Lower lobe of right lung (tissue), 2 donors: ENCODE measurements around the gene C12orf50. TPM values are rescaled to one million over a fixed set of nuclear protein-coding genes. Genes with fewer than 3 reads are reported as not detected.

ENCODE experiments used
- ATAC-seq, 2 donors: fragments of 200-7000 bp; cut with Tn5 transposase; one replicate each; pipeline ENCODE4 v1.9.1; 2020 to 2022; ENCODE audit warnings: mild to moderate bottlenecking in 2 of 2, moderate library complexity in 2 of 2
- DNase-seq: peaks from one replicate; pipeline ENCODE4 v3.0.0-alpha.2; 2020
- H3K27ac ChIP-seq: fragments of 200-600 bp; one replicate; pipeline ENCODE4 v1.8.0; 2022
- H3K27me3 ChIP-seq: fragments of 200-600 bp; one replicate; pipeline ENCODE4 v1.8.0; 2022; ENCODE audit warnings: low read depth
- H3K36me3 ChIP-seq: fragments of 200-600 bp; one replicate; pipeline ENCODE4 v1.8.0; 2022; ENCODE audit warnings: mild to moderate bottlenecking
- H3K4me1 ChIP-seq: fragments of 200-600 bp; one replicate; pipeline ENCODE4 v1.8.0; 2022
- H3K4me3 ChIP-seq: fragments of 200-600 bp; one replicate; pipeline ENCODE4 v1.8.0; 2022; ENCODE audit warnings: mild to moderate bottlenecking
- H3K9me3 ChIP-seq: fragments of 200-600 bp; one replicate; pipeline ENCODE4 v1.8.0; 2022
- intact Hi-C: fragments of 100-400 bp; cut with DNase I; formaldehyde crosslinking; loops from one replicate; pipeline ENCODE4 v1.11.0; 2022
- total RNA-seq: library from RNA; stranded (reverse); fragmentation: NEBNext Ultra II Directional; extraction: Animal tissue kit (Norgen Biotek cat#: 25700); gene quantifications from one replicate; pipeline ENCODE4 v1.2.1, GENCODE V29; 2021
- TF ChIP-seq, protein P1 (sequence below): fragments of 200-600 bp; IDR thresholded peaks from one replicate; pipeline ENCODE4 v1.8.0; 2022; ENCODE audit warnings: antibody characterized with exemption, mild to moderate bottlenecking
- donor health status: DM: no; HTN: yes; CAD: no; lungs with severe emphysema.

The C12orf50 gene
- total RNA-seq, 1 donor from 2014 or later, result not detected

DNA sequence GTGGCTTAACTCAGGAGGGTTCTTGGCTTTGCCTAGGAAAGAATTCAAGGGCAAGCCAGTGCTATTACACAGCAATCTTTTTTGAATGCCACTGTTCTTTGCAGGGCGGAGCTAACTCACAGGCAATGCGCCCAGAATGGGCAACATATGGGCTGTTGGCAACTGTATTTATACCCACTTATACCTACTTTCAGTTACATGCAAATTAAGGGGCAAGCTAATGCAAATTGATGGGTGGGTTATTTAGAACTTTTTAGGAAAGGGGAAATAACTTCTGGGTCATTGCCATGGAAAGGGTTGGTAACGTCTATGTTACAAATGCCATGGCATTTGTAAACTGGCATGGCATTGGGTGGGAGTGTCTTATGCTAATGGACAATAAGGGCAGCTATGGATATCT, 85.4 kb downstream of the C12orf50 start:
- TF ChIP-seq, protein P1, sequence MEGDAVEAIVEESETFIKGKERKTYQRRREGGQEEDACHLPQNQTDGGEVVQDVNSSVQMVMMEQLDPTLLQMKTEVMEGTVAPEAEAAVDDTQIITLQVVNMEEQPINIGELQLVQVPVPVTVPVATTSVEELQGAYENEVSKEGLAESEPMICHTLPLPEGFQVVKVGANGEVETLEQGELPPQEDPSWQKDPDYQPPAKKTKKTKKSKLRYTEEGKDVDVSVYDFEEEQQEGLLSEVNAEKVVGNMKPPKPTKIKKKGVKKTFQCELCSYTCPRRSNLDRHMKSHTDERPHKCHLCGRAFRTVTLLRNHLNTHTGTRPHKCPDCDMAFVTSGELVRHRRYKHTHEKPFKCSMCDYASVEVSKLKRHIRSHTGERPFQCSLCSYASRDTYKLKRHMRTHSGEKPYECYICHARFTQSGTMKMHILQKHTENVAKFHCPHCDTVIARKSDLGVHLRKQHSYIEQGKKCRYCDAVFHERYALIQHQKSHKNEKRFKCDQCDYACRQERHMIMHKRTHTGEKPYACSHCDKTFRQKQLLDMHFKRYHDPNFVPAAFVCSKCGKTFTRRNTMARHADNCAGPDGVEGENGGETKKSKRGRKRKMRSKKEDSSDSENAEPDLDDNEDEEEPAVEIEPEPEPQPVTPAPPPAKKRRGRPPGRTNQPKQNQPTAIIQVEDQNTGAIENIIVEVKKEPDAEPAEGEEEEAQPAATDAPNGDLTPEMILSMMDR, result no peak
- Histone ChIP-seq H3K9me3 (no peaks in the 10 kb centered on the region), H3K27ac (no peak overlapping the region), H3K27me3 (no peaks in the 10 kb centered on the region), H3K4me1 (no peaks in the 10 kb centered on the region), H3K4me3 (no peak overlapping the region), H3K36me3 (no peaks in the 10 kb centered on the region)
- ATAC-seq (no peak), DNase-seq (no peak)
- intact Hi-C loops, result no loop called here

DNA sequence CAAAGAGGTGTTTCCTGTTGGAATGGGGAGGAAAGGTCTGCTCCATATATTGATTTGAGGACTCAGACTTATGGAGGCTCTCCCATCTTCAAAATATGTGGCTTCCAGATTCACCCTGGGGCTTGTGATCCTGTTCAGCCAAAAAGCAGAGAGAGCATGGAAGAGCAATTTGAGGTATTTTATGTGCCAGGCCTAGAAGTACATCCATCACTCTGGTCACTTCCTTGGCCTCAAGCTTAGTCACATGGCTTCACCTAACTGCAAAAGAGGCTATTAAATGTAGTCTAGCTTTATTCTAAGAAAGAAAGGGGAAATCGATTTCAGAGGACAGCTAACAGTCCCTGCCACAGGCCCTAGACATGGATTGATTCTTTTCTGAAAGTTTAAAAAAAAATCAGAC, 86.2 kb downstream of the C12orf50 start:
- DNase-seq (no peak), ATAC-seq (no peak)
- intact Hi-C loops, result no loop called here
- TF ChIP-seq, protein P1, result no peak
- no peak overlapping the region for H3K27ac ChIP-seq
- no peak overlapping the region for H3K4me3 ChIP-seq
- no peaks in the 10 kb centered on the region for H3K36me3 ChIP-seq
- no peaks in the 10 kb centered on the region for H3K27me3 ChIP-seq
- no peaks in the 10 kb centered on the region for H3K4me1 ChIP-seq
- no peaks in the 10 kb centered on the region for H3K9me3 ChIP-seq

DNA sequence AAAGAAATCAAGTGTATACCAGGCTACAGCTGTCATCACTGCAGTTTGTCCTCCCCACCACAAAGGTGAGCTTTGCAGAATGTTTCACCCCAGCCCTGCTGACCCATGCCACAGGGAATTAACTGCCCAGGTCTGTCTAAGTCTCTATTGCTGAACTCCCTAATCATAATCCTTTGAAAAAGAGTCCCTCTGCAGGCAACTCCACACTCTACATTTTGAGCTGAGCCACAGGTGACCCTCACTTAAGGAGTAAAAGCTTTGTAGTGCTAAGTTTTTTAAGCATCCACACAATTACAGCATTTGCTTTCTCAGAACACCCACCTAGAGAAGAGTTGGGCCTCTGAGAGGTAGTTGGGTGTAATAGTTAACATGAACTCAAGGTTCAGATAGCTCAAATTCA, 90.0 kb downstream of the C12orf50 start:
- Histone ChIP-seq H3K27me3 (no peaks in the 10 kb centered on the region), H3K9me3 (no peaks in the 10 kb centered on the region), H3K27ac (no peak overlapping the region), H3K4me3 (no peak overlapping the region), H3K36me3 (no peaks in the 10 kb centered on the region), H3K4me1 (no peaks in the 10 kb centered on the region)
- ATAC-seq, result no peak
- intact Hi-C loops, result no loop called here
- TF ChIP-seq, protein P1, result no peak
- DNase-seq, result no peak

DNA sequence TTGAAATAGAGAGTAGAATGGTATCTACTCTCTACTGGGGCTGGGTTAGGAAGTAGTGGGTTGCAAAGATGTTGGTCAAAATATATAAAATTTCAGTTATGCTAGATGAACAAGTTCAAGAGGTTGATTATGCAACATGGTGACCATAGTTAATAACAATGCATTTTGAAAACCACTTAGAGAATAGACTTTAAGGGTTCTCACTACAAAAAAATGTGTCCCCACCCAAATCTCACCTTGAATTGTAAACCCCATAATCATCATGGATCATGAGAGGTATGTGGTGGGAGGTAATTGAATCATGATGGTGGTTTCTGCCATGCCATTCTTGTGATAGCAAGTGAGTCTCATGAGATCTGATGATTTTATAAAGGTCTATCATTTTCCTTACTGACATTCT, 94.0 kb downstream of the C12orf50 start:
- intact Hi-C loops, result no loop called here

DNA sequence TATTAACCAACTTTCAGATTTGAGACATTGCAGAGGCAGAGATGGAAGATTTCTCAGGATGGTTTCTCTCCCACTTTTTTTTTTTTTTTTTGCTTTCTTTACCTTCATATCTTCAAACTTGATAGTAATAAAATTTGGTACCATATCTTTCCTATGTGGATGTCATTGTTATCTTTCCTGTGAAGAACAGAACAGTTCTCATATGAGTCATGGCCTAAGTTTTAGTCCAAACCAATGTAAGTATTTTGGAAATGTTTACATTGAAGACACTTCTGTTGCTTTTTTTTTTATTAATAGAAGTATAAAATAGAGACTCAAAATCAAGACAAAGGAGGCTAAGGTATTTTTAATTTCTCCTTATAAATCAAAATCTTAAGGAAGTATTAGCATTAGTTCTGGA, 95.2 kb downstream of the C12orf50 start:
- TF ChIP-seq, protein P1, result no peak
- no peaks in the 10 kb centered on the region for H3K27me3 ChIP-seq
- H3K27ac ChIP-seq, result no peak overlapping the region
- H3K36me3 ChIP-seq, result no peaks in the 10 kb centered on the region
- intact Hi-C loops, result no loop called here
- H3K9me3 ChIP-seq, result no peaks in the 10 kb centered on the region
- no peaks in the 10 kb centered on the region for H3K4me1 ChIP-seq
- no peak for DNase-seq
- no peak overlapping the region for H3K4me3 ChIP-seq
- ATAC-seq, result no peak

More for the DNA sequence above, 94.0 kb downstream of the C12orf50 start:
- H3K27me3 ChIP-seq, result no peaks in the 10 kb centered on the region
- TF ChIP-seq, protein P1, result no peak
- no peak overlapping the region for H3K27ac ChIP-seq
- H3K4me1 ChIP-seq, result no peaks in the 10 kb centered on the region
- no peaks in the 10 kb centered on the region for H3K9me3 ChIP-seq
- H3K4me3 ChIP-seq, result no peak overlapping the region
- DNase-seq, result no peak
- ATAC-seq, result no peak
- no peaks in the 10 kb centered on the region for H3K36me3 ChIP-seq

DNA sequence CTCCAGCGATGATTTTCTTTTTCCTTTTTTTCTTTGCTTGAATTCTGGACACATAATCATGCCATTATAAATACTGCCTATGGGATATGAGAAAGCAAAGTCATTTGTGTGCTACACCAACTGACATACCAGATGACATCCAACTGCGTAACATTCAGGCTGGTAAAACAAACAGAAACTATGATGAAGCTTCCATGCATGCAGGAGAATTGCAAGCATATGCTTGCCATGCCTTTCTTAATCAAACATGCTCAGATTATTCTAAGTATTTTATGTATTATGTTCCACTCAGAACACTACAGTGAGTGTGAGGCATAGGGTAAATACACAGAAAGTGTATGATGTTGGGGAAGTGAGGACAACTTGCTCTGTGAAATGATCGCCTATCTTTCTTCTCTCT, 97.4 kb downstream of the C12orf50 start:
- intact Hi-C loops, result no loop called here
- Histone ChIP-seq H3K27me3 (no peaks in the 10 kb centered on the region), H3K27ac (no peak overlapping the region), H3K9me3 (no peaks in the 10 kb centered on the region), H3K4me1 (no peaks in the 10 kb centered on the region), H3K4me3 (no peak overlapping the region), H3K36me3 (no peaks in the 10 kb centered on the region)
- ATAC-seq, result no peak
- TF ChIP-seq, protein P1, result no peak
- DNase-seq, result no peak
